NCI-H526 (cell line): ENCODE data around the gene PRDM15.
A peak's percentile ranks its signal among the peaks of the same experiment; 100 is the strongest.

ENCODE experiments used
- DNase-seq, 2 experiments: peaks; one replicate each; lab custom pipeline; 2025; lab: John Stamatoyannopoulos, UW

PRDM15 gene

GRCh38 chr21:41879190-41879998 is at the start of gene PRDM15:
PRDM15 (minus strand) TSS chr21:41879344; CDS start chr21:41860363, 18,981 bp downstream.
- peak; percentile 38 to 87 for DNase-seq

- DNase-seq = no peak
Measured at GRCh38 chr21:41928621-41929220, 49.6 kb upstream of the PRDM15 start.

DNA sequence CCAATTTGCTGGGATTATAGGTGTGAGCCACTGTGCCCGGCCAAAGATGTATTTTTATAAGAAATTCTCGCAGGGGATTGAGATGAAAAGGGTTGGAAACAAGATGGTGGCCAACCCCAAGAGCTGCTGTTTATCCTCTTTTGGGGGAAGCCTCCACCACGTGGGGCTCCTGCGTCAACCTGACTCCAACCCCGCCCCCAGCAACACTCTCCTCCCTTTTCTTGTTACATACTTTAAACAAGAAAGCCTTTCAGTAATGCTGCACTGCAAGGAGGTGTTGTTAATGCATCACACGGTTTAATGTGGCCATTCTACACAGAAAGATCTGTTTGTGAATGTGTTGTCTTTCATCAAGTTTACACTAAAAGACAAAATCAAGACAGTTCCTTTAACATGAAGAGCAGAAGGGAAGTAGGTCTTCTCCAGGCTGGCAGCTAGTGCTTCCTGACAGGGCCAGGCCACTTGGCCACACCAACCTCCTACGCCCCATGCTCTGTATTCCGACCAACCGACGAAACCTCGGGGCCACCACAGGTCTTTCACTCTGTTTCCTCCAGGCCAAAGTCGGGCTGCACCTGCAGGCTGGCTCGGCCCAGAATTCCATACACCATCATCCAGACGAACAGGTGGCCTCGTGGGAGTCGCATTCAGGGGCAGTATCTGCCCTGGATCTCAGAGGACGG is 48.7 kb upstream of the PRDM15 start:
- DNase-seq = no peak

DNA sequence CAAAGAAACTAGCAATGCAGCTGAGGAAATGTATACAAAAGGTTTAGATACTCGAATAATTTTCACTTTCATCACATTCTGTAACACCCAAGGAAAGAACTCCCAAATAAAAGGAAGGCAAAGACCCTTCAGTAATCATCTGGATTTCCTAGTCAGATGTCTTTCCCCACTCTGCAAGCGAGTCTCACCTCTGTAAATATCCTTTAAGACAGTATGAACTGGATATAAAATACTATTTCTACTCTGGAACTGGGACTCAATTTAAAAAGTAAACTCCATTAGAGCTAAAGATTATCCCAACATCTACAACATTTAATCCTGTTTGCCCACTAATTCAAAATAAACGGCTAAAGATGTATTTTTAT is 47.6 kb upstream of the PRDM15 start:
- DNase-seq = no peak

- no peak for DNase-seq
Measured at GRCh38 chr21:41926117-41926806, 47.1 kb upstream of the PRDM15 start.

GRCh38 chr21:41925767-41926116 is 46.6 kb upstream of the PRDM15 start:
- no peak for DNase-seq

DNA sequence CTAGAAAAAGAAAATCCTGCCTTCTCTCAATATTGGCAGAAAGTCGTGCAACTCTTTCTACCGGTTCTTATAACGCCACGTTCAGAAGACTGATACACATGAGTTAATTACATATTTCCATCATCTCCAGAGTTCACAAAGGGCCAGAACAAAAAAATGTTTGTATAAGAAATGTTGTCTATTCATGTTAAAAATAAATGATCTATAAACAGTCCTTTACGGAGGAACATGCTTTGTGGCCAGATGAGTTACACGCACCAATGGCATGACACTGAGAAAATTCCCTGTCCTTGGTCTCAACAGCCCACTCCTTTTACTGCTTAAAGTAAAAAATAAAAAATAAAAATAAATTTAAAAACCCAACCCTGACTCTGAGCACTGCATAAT is 45.2 kb upstream of the PRDM15 start:
- DNase-seq = no peak

GRCh38 chr21:41923631-41924367 is 44.7 kb upstream of the PRDM15 start:
- no peak for DNase-seq

- DNase-seq = no peak
Measured at GRCh38 chr21:41923186-41923585, 44.0 kb upstream of the PRDM15 start.

DNA sequence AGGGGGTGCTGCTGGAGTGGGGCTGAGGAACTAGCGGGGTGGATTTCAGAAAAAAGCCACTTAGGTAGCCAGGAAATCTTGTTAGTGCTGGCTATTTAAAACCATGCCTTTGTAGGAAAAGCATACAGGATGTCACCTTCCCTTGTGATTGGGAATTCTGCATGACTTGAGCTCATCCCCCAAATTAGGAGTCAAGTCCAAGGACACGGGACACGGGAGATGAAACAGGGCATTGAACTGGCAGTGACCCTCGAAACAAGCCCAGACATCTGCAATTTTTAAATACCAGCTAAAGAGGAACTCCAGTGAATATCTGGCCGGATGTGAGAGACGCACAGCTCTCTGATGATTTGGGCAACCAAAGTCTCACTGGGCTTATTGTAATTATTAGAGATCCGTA is 41.9 kb upstream of the PRDM15 start:
- no peak for DNase-seq

DNA sequence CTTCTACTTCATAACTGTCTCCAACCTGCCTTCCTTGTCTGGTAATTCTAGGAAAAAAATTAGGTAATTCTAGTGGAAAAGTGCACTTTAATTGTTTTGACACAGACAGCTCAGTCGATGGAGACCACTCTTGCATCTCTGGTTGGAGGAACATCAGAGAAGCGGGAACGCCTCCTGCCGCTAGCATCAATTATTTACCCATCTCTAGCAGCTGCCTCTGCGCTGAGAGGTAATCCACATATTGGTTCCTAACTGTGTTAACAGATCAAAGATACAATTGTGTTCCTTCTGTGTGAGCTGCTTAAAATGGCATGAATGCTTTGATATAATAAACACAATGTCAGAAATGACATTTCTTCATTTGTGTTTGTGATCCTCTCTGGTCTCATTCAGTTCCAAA is 41.3 kb upstream of the PRDM15 start:
- no peak for DNase-seq

DNA sequence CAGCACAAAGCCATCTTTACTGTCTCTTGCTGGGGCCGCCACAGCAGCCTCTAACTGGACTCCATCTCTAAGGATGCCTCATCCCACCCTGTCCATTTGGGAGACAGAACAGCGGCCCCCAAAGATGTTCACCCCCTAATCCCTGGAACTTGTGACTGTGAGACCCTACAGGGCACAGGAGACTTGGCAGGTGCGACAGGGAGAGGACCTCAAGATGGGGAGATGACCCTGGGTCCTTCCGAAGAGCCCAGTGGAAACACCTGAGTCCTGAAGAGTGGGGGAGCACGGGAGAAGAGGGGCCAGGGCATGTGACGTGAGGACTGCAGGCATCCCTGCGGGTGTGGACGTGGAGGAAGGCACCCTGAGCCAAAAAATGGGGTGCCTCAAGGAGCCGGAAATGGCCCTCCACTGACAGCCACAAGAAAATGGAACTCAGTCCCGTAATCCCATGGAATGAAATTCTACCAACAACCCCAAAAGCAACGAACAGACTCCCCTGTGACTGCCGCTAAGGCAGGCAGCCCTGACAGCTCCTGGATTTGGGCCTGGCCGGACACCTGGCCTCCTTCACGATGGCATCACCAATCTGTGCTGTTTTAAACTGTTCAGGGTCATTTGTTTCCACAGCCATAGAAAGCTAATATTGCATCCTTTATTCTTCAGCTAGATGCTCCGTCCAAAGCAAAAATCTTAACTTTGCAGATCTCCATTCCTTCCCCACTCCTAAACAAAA is 40.7 kb upstream of the PRDM15 start:
- DNase-seq = no peak

DNA sequence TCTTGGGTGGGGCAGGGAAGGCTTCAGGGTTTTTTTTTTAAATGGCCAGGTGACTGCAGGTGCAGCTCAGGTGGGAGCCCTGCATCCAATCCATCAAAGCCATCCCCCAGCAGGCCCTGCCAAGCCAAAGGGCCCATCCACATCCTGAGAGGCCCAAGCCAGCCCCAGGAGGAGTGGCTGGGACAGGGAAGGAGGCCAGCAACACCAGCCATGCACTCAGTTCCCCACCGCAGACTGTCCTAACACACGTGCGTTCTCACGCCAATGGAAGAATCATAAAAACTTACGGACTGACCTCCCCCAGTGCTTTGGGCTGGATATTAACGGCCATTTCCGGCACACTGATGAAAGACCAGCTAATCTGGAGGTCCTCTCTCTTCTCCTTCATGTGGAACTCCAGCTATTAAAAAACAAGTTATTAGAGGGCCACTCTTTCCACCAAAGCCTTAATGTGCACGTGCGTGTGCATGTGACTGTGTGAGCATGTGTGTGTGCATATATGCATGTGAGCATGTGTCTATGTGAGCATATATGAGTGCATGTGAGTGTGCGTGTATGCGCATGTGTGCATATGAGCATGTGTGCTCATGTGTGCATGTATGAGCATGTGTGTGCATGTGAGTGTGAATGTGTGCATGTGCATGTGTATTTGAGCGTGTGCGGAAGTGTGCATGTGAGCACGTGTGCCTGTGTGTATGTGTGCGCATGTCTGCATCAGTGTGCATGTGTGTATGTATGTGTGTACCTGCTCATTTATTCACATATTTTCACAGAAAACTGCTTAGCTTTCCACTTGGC is 39.6 kb upstream of the PRDM15 start:
- no peak for DNase-seq

GRCh38 chr21:41917531-41917930 is 38.4 kb upstream of the PRDM15 start:
- DNase-seq = no peak

GRCh38 chr21:41916888-41917433 is 37.8 kb upstream of the PRDM15 start:
- DNase-seq = no peak

DNA sequence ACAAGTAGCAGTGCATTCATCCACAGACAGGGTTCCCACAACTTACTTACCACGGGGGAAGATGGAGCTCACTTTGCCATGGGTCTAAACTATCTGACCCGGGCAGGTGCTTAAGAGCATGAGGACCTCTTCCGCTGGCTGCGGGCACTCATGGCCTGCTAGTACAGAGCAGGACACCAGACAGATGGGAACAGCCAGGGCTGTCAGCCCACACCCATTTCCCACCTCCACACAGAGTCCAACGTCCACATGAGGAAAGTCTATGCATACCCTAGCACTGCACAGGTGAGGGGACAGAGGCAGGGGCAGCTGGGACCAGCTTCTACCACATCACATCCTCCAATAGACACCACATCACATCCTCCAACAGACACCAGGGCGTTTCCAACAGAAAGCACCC is 35.8 kb upstream of the PRDM15 start:
- DNase-seq = no peak

DNA sequence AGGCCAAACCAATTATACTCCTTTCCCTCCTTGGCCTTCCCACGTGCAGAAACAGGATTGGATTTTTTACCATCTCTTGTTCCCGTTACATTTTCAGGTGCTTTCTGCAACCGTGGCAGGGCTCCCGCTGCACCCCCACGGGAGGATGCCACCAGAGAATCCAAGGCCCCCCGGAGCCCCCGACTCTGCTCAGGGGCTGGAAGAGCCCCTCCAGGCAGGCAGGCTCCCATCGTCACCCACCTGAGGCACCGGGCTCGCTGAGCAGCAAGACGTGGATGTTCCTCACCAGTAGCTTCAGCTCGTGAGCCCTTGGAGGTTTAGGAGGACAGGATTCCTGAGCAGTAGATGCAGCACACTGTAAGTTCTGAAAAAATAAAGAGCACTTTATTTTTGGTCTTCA is 35.2 kb upstream of the PRDM15 start:
- no peak for DNase-seq

- DNase-seq = no peak
Measured at GRCh38 chr21:41913230-41913629, 34.1 kb upstream of the PRDM15 start.

DNA sequence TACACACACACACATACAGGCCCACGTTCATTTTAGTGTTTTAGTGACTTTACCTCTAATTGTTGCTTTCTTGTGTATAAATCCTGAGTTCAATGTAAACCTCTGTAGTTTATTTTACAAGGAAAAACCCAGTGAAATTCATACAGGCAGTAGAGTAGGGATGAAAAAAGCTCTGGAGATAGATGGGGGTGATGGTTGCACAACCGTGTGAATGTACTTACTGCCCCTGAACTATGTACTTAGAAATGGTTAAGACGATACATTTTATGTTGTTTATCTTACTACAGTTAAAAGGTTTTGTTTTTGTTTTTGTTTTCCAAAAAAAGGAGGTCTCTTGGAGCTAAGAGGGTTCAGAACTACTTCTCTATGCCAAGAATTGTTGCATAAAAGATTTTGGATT is 29.7 kb upstream of the PRDM15 start:
- DNase-seq = no peak
